Activated CD4-positive, alpha-beta T cell treated with anti-CD3 and anti-CD28 coated beads, Interleukin-2, Interleukin-4, amounts not matched to agents 100 ng/mL and 50 ng/mL, durations not matched to agents 16 hours and 8 hours (primary cell): Measurements from ENCODE around the gene PTPRT.

Experiments
- DNase-seq: peaks from one replicate; pipeline ENCODE4 v3.0.0-alpha.2; 2020; ENCODE audit warnings: low spot score

PTPRT gene

GRCh38 chr20:42795111-42795695 lies 394.5 kb downstream of the PTPRT start:
- DNase-seq, result no peak

GRCh38 chr20:42792052-42792451 lies 397.7 kb downstream of the PTPRT start:
- no peak for DNase-seq

- no peak for DNase-seq
Measured at GRCh38 chr20:42790111-42790510, 399.6 kb downstream of the PTPRT start.

GRCh38 chr20:42788707-42789106 lies 401.0 kb downstream of the PTPRT start:
- no peak for DNase-seq

GRCh38 chr20:42785041-42785440 lies 404.7 kb downstream of the PTPRT start:
- no peak for DNase-seq

GRCh38 chr20:42779216-42779615 lies 410.5 kb downstream of the PTPRT start:
- DNase-seq, result no peak

GRCh38 chr20:42775866-42776265 lies 413.8 kb downstream of the PTPRT start:
- DNase-seq, result no peak

GRCh38 chr20:42775037-42775436 lies 414.7 kb downstream of the PTPRT start:
- no peak for DNase-seq

- DNase-seq, result no peak
Measured at GRCh38 chr20:42763015-42763414, 426.7 kb downstream of the PTPRT start.

- DNase-seq, result no peak
Measured at GRCh38 chr20:42756991-42757390, 432.7 kb downstream of the PTPRT start.

- no peak for DNase-seq
Measured at GRCh38 chr20:42754706-42755105, 435.0 kb downstream of the PTPRT start.

- DNase-seq, result no peak
Measured at GRCh38 chr20:42752620-42753019, 437.1 kb downstream of the PTPRT start.

- DNase-seq, result no peak
Measured at GRCh38 chr20:42749556-42749955, 440.1 kb downstream of the PTPRT start.

GRCh38 chr20:42747765-42748411 lies 441.8 kb downstream of the PTPRT start:
- no peak for DNase-seq

- DNase-seq, result no peak
Measured at GRCh38 chr20:42744756-42745465, 444.8 kb downstream of the PTPRT start.

GRCh38 chr20:42742926-42743325 lies 446.8 kb downstream of the PTPRT start:
- DNase-seq, result no peak

- DNase-seq, result no peak
Measured at GRCh38 chr20:42741906-42742305, 447.8 kb downstream of the PTPRT start.

GRCh38 chr20:42740226-42740870 lies 449.4 kb downstream of the PTPRT start:
- DNase-seq, result no peak

GRCh38 chr20:42739683-42740082 lies 450.0 kb downstream of the PTPRT start:
- DNase-seq, result no peak

GRCh38 chr20:42735539-42735938 lies 454.2 kb downstream of the PTPRT start:
- no peak for DNase-seq

GRCh38 chr20:42734660-42735368 lies 454.9 kb downstream of the PTPRT start:
- no peak for DNase-seq

- no peak for DNase-seq
Measured at GRCh38 chr20:42721923-42722322, 467.8 kb downstream of the PTPRT start.
